Glutamatergic neuron (in vitro differentiated cells): Measurements from ENCODE around the gene SOX12. TPM values are rescaled to one million over a fixed set of nuclear protein-coding genes. Genes with fewer than 3 reads are reported as not detected.
A peak's percentile ranks its signal among the peaks of the same experiment; 100 is the strongest.
"Not testable (repeated sequence)": the region's sequence is repeated elsewhere in the genome, so short reads cannot be mapped to it uniquely, and the experiment has no call there.

Experiments used
- DNase-seq: peaks from one replicate; pipeline ENCODE4 v3.0.0; 2022
- H3K27ac Mint-ChIP-seq: one replicate; pipeline ENCODE4 v1.8.0; 2020; ENCODE audit warnings: mild to moderate bottlenecking, mixed read lengths, inconsistent platforms; ENCODE audit not compliant: unreplicated experiment
- H3K27me3 Mint-ChIP-seq: one replicate; pipeline ENCODE4 v1.8.0; 2020; ENCODE audit warnings: mild to moderate bottlenecking, moderate library complexity, mixed read lengths, inconsistent platforms; ENCODE audit not compliant: unreplicated experiment
- H3K36me3 Mint-ChIP-seq: one replicate; pipeline ENCODE4 v1.8.0; 2020; ENCODE audit warnings: mild to moderate bottlenecking, mixed read lengths, inconsistent platforms; ENCODE audit not compliant: unreplicated experiment
- H3K4me1 Mint-ChIP-seq: one replicate; pipeline ENCODE4 v1.8.0; 2020; ENCODE audit warnings: mild to moderate bottlenecking, low read depth, mixed read lengths, inconsistent platforms; ENCODE audit not compliant: unreplicated experiment
- H3K4me3 Mint-ChIP-seq: one replicate; pipeline ENCODE4 v1.8.0; 2020; ENCODE audit warnings: mild to moderate bottlenecking, mixed read lengths, inconsistent platforms; ENCODE audit not compliant: unreplicated experiment
- H3K9me3 Mint-ChIP-seq: one replicate; pipeline ENCODE4 v1.8.0; 2020; ENCODE audit warnings: mild to moderate bottlenecking, moderate library complexity, mixed read lengths, inconsistent platforms; ENCODE audit not compliant: unreplicated experiment
- total RNA-seq: library from RNA; stranded (reverse); fragmentation: NEBNext Ultra II Directional; extraction: Animal tissue kit (Norgen Biotek cat#: 25700); gene quantifications from one replicate; pipeline ENCODE4 v1.2.1, GENCODE V29; 2021; ENCODE audit not compliant: unreplicated experiment
- TF ChIP-seq, protein P1 (sequence below): fragments of 200-600 bp; sonication (generic); IDR thresholded peaks from one replicate; pipeline ENCODE4 v1.5.0; 2021; ENCODE audit not compliant: partially characterized antibody, unreplicated experiment

Gene SOX12
- total RNA-seq, 1 donor from 2014 or later = 67.0 TPM

DNA sequence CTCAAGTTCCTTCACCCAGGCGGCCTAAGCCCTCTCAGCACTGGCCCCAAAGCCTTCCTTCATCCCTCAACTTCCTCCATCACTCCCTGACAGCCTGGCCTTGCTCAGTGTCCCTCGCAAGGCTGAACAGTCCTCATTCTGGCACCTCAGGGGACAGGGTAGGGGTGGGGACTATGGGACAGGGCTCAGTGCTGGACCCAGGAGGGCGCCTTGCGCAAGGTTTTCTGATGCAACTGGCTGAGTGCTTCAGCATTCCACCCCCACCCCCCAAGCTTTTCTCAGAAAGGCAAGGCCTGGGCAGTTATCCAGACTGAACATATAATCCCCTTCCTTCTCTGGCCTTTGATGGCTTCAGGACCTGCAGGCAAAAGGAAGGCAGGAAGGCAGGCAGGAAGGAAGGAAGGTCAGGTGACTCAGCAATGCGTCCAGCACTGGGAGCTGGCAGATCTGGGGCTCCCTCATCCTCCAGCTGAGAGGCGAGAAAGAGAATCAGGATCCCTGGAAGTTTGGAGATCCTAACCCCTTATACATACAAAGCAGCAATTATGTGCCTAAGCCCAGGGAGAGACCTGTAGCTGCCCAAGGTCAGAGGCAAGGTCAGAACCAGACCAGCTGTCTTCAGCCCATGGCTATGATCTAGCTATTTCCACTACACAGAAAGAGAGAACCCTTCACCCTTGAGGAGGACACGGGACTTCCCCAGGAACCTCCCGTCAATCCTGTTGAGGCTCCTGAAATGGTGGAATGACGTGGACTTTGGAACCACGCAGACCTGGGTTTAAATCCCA lies 46.6 kb downstream of the SOX12 start:
- DNase-seq = no peak
- Mint-ChIP-seq H3K27ac (no peak overlapping the region), H3K36me3 (no peaks in the 10 kb centered on the region), H3K9me3 (peaks cover 3% of the 10 kb centered on the region), H3K4me3 (no peak overlapping the region), H3K27me3 (peaks cover 6% of the 10 kb centered on the region), H3K4me1 (peaks cover 9% of the 10 kb centered on the region)
- TF ChIP-seq, protein P1, sequence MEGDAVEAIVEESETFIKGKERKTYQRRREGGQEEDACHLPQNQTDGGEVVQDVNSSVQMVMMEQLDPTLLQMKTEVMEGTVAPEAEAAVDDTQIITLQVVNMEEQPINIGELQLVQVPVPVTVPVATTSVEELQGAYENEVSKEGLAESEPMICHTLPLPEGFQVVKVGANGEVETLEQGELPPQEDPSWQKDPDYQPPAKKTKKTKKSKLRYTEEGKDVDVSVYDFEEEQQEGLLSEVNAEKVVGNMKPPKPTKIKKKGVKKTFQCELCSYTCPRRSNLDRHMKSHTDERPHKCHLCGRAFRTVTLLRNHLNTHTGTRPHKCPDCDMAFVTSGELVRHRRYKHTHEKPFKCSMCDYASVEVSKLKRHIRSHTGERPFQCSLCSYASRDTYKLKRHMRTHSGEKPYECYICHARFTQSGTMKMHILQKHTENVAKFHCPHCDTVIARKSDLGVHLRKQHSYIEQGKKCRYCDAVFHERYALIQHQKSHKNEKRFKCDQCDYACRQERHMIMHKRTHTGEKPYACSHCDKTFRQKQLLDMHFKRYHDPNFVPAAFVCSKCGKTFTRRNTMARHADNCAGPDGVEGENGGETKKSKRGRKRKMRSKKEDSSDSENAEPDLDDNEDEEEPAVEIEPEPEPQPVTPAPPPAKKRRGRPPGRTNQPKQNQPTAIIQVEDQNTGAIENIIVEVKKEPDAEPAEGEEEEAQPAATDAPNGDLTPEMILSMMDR = no peak

DNA sequence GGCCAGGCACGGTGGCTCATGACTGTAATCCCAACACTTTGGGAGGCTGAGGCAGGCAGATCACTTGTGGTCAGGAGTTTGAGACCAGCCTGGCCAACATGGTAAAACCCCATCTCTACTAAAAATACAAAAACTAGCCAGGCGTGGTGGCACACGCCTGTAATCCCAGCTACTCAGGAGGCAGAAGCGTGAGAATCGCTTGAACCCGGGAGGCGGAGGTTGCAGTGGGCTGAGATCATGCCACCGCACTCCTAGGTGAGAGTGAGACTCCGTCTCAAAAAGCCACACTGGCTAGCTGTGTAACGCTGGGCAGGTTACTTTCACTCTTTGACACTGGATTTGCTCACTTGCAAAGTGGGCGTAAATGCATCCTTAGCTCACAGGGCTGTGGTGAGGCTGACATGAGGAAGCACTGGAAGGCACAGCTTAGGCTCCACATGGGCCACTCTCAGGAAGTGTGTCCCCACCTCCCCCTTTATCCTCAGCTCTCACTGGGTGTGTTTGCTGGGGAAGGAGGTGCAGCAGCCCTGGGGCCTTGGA lies 47.3 kb downstream of the SOX12 start:
- not testable (repeated sequence) for H3K9me3 Mint-ChIP-seq, H3K4me3 Mint-ChIP-seq, DNase-seq, H3K36me3 Mint-ChIP-seq, H3K27ac Mint-ChIP-seq, H3K4me1 Mint-ChIP-seq, H3K27me3 Mint-ChIP-seq

DNA sequence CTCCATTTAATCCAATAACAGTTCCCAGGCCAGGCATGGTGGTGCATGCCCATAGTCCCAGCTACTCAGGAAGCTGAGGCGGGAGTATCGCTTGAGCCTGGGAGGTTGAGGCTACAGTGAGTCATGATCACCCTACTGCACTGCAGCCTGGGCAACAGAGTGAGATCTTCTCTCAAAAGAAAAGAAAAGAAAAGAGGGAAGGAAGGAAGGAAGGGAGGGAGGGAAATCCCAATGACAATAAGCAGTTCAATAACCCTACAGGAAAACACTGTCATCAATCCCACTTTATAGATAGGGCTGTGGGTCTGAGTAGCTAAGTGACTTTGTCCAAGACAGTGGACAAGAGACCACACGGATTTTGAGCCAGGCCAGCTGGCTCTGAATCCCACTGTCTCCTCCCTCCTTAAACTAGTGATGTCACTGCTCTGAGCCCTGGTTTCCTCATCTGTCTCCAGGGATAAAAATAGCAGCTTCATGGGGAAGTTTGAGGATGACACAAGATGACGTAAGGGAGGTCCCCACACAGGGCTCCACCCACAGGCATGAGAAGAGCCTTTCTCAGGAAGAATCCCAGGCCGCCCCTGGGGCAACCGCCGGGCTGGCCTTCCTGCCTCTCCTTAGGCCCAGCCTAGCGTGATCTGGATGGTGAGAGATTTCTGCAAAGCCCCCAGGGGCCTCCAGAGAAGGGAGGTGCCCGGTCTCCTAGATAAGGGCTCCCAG lies 48.0 kb downstream of the SOX12 start:
- Mint-ChIP-seq H3K27ac (peak overlapping the region; percentile 76), H3K36me3 (no peaks in the 10 kb centered on the region), H3K4me1 (peaks cover 4% of the 10 kb centered on the region), H3K27me3 (peaks cover 6% of the 10 kb centered on the region), H3K9me3 (peaks cover 3% of the 10 kb centered on the region), H3K4me3 (no peak overlapping the region)
- TF ChIP-seq, protein P1 = no peak
- DNase-seq = peak; percentile 46

DNA sequence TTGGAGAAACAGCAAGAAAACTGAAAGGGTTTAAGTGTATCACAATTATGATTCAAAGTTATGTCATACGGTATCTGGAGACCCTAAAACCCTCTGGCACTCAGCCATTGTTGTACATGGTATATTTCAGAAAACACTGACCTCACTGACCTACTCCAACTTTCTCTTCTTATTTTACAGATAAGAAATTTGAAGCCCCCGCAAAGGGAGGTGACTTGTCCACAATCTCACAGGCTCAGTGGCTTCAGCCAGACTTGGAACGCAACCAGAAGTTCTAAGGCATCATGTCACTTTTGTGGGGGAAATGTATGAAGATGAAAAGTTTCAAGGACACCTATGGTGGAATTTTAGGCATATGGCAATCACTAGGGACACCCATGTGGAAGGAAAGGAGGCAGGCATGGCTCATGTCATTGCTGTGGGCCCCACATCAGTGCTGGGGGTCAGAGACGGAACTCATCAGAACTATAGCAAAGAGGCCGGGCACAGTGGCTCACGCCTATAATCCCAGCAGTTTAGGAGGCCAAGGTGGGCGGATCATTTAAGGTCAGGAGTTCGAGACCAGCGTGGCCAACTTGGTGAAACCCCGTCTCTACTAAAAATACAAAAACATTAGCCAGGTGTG lies 50.0 kb downstream of the SOX12 start:
- no peaks in the 10 kb centered on the region for H3K36me3 Mint-ChIP-seq
- peaks cover 4% of the 10 kb centered on the region for H3K4me1 Mint-ChIP-seq
- H3K9me3 Mint-ChIP-seq = peaks cover 1% of the 10 kb centered on the region
- H3K27me3 Mint-ChIP-seq = peaks cover 4% of the 10 kb centered on the region
- H3K4me3 Mint-ChIP-seq = no peak overlapping the region
- H3K27ac Mint-ChIP-seq = no peak overlapping the region
- TF ChIP-seq, protein P1 = no peak
- DNase-seq = no peak

DNA sequence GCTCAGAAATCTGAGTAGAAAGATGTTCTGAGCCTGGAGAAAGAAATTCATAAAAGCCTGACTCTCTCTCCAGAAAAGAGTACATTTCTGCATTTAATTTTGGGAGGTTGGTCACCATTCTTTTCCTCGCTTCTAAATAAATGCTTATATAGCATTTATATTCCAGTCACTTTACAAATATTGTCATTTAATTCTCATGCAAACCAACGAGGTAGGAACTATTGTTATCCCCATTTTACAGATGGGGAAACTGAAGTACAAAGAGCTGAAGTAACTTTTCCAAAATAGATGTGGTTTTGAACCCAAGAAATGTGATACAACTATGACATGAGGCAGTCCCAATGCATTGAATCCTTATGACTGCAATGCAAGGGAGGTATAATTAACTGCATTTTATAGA lies 50.7 kb downstream of the SOX12 start:
- H3K4me1 Mint-ChIP-seq = peaks cover 4% of the 10 kb centered on the region
- H3K36me3 Mint-ChIP-seq = no peaks in the 10 kb centered on the region
- TF ChIP-seq, protein P1 = no peak
- no peak for DNase-seq
- H3K9me3 Mint-ChIP-seq = peaks cover 1% of the 10 kb centered on the region
- H3K27me3 Mint-ChIP-seq = peaks cover 6% of the 10 kb centered on the region
- H3K4me3 Mint-ChIP-seq = no peak overlapping the region
- no peak overlapping the region for H3K27ac Mint-ChIP-seq
